HFF-Myc (cell line): ENCODE data around the gene AHI1.
A peak's percentile ranks its signal among the peaks of the same experiment; 100 is the strongest.

ENCODE experiments used
- DNase-seq: peaks from one replicate; pipeline ENCODE4 v3.0.0-alpha.2; 2011; ENCODE audit warnings: low read depth; ENCODE audit errors: extremely low read depth
- H3K4me3 ChIP-seq: replicated peaks from 2 replicates; pipeline ENCODE4 v1.5.1; 2011; ENCODE audit warnings: low read depth, mild to moderate bottlenecking, control low read depth, low read length
- CTCF ChIP-seq: IDR thresholded peaks from 2 replicates; pipeline ENCODE4 v1.5.1; 2012; ENCODE audit warnings: mild to moderate bottlenecking, low read depth, low read length, control low read depth; ENCODE audit errors: missing control alignments

Gene AHI1

GRCh38 chr6:135506270-135506997, 8.9 kb upstream of the AHI1 start:
- peak; percentile 40 for DNase-seq
- H3K4me3 ChIP-seq, result no peak overlapping the region
- peak; percentile 33 for TF ChIP-seq CTCF

GRCh38 chr6:135505648-135506047, 8.1 kb upstream of the AHI1 start:
- DNase-seq, result no peak
- TF ChIP-seq CTCF, result no peak
- H3K4me3 ChIP-seq, result no peak overlapping the region

GRCh38 chr6:135505222-135505621, 7.7 kb upstream of the AHI1 start:
- TF ChIP-seq CTCF, result no peak
- no peak overlapping the region for H3K4me3 ChIP-seq

GRCh38 chr6:135504734-135505133, 7.2 kb upstream of the AHI1 start:
- DNase-seq, result no peak
- H3K4me3 ChIP-seq, result no peak overlapping the region
- TF ChIP-seq CTCF, result no peak

More at GRCh38 chr6:135505222-135505621, 7.7 kb upstream of the AHI1 start:
- no peak for DNase-seq

- TF ChIP-seq CTCF, result no peak
- no peak for DNase-seq
- H3K4me3 ChIP-seq, result no peak overlapping the region
Observed at GRCh38 chr6:135503703-135504475, 6.3 kb upstream of the AHI1 start.

GRCh38 chr6:135499441-135500340, 2.2 kb upstream of the AHI1 start:
- DNase-seq, result no peak
- no peak for TF ChIP-seq CTCF
- H3K4me3 ChIP-seq, result no peak overlapping the region
